ENCODE results near the gene CUEDC1.

CUEDC1 gene

DNA sequence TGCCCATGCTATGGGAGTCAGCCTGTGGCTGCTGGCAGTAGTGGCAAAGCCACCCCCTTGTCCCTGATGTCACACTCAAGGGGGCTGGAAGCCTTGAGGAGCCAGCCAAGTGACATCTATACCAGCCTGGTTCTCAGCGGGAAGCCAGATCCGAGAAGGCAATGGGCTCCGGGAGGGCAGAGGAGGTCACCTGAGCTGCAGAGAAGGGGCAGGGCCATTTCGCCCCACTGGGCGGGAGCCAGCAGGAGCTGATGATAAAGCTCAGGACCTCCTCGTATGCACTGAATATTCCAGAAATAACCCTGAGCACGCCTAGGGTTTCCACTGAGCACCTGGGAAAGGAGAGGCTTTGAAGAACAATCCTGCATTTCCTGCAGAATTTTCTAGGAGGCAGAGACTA is 124.3 kb downstream of the CUEDC1 start:
- no peak for DNase-seq

DNA sequence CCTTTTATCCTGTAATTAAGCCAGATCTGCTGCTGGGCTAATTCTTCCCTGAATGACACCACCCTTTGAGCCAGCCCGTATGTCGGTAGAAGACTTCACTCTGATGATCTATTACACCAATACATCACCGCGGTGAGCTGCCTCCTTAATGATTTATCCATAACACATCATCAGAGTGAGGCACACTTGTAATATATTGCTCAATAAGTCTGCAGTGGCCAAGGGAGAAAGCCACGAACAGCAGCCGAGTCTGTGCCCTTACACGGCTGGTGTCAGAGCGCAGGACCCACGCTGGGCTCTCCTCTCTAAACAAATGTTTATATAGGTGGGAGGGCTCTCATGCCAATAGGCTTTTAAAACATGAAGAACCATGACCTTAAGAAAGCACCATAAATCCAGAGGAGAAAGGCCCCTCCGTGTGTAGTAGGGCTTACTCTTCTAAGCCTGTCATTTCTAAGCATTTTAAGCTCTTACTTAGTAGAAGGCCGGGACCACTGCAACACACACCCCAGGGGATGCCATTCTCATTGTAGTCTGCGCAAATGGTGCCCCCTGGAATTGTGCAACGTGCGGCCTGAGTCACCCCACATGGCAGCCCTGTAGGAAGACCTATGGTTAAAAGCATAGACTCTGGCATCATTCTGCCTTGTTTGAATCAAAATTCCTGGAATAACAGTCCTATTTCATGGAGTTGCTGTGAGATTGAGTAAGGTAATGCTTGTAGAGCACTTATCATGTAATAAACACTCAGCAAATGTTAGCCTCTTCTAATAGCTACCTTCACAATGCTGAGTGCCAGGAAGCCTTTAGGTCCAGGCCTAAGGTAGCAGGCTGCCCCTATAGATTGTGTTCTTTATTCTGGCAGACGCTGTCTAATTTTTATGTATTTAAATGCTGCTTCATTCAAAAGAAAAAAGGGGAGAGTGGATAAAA is 131.5 kb downstream of the CUEDC1 start:
- DNase-seq = peak; percentile 9 to 41 (median 38)

DNA sequence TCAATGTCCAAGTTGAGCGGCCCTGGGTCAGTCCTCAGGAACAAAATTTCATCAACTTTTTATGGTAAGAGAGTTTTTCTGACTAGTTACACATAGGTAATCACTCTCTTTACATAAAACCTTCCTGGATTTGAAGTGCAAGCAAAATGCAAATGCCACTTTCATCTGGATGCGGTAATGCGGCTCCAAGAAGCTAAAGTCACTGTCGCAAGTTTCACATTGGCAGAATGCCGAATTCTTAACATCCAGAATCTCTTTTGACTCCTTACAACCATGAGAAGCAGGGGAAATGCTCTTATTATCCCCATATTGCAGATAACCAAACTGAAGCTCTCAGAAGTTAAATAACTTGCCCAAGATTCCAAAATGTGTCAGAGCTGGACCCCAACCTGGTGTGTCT is 135.3 kb downstream of the CUEDC1 start:
- no peak for DNase-seq

DNA sequence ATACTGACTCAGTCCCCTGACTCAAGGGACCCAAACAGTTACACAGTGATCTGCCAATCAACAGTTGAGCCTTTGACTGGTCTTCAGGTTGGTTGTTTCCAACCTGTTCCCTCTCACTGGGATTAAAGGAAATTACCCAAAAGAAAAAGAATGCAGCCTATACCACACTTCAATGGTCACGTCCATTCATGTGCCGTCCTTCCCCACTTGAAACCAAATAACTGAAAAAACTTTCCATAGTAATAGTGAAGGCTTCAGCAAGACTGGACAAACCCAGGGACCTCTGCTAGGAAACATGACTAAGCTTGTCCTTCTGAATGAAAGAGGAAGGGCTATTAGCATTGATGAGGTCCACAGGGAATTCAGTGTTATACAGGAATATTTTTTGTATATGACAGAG is 135.9 kb downstream of the CUEDC1 start:
- DNase-seq = peak; percentile 65 to 76 (median 72)

DNA sequence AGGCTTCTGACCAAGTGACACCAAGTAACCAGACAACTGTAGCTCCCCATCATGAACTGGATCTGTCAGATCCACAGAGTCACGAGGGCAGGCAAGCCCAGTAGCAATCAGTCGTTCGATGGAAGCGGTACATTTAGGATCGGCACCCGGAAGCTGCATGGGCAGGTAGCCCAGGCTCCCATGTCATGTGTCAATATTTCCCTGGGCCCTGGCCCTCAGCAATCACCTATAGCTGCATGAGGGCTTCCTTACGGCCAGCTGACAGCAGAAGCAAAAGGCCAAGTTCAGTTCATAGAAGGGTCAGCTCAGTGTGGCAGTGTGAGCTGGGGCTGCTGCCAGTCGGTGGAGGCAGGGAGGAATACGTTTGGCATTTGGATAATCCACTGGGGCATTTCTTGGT is 137.1 kb downstream of the CUEDC1 start:
- DNase-seq = no peak

DNA sequence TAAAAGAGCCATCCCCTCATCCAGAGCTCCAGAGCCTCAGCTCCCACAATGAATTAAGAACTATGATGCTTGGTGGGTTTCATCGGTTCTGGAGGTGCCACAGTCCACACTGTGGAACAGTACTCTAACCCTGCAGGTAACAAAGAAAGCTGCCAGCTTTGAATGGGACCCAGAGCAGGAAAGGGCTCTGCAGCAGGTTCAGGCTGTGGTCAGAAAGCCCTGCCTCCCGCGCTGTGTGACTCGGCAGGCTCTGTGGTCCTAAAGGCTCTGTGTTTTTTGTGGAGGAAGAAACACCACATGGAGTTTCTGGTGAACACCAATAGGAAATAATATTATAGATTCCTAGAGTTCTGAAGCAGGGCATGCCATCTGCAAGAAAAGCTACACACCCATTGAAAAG is 137.9 kb downstream of the CUEDC1 start:
- no peak for DNase-seq

DNA sequence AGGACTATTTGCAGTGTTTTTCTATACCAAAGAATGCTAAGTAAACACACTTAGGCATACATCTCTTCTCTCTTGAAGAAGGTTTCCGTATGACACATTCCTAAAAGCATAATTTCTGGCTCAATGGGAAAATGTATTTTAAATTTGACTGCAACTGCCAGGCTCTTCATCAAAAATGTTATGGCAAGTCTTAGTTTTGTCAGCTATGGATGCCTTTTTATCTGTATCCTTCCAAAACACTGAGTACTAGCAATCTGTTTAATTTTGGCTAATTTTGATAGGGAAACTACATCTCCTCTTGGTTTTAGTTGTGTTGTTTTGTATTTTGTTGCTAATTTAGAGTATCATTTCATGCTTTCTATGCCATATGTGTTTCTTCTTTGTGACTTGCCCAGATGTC is 140.8 kb downstream of the CUEDC1 start:
- DNase-seq = no peak

DNA sequence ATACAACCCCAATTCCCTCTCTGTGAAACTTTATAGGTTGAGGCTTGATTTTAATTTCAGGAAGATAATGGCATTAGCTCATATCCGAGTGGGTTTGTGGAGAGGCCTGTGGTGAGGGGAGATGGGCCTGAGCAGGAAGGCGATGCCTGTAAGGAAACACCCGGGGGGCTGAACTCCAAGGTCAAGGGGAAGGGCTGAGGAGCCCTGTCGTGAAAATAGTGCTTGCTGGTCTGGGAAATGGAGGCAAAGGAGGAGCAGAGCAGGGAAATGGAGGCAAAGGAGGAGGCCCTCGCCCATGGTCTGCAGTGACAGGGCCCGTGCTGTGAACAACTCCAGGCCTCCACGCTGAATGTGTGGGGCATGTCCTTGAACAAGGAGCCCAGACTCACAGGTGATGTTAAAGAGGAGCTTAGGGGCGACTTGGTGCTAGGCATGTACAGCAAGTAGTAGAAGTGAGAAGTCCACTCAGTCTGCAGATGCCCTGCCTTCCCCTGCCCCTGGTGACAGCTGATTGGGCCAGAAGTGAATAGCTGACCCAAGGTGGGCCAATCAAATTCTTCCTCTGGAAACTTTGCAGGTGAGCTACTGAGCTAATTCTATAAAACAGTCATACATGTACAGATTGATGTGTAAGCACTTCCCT is 143.5 kb downstream of the CUEDC1 start:
- no peak for DNase-seq
